GM19035 (cell line): ENCODE measurements around the gene PHYH.
A peak's percentile ranks its signal among the peaks of the same experiment; 100 is the strongest.
"Not testable (repeated sequence)": the region's sequence is repeated elsewhere in the genome, so short reads cannot be mapped to it uniquely, and the experiment has no call there.

ENCODE experiments used
- ATAC-seq: cut with Tn5 transposase; IDR thresholded peaks from one replicate; pipeline ENCODE4 v1.9.1; 2021; ENCODE audit not compliant: unreplicated experiment

Gene PHYH

DNA sequence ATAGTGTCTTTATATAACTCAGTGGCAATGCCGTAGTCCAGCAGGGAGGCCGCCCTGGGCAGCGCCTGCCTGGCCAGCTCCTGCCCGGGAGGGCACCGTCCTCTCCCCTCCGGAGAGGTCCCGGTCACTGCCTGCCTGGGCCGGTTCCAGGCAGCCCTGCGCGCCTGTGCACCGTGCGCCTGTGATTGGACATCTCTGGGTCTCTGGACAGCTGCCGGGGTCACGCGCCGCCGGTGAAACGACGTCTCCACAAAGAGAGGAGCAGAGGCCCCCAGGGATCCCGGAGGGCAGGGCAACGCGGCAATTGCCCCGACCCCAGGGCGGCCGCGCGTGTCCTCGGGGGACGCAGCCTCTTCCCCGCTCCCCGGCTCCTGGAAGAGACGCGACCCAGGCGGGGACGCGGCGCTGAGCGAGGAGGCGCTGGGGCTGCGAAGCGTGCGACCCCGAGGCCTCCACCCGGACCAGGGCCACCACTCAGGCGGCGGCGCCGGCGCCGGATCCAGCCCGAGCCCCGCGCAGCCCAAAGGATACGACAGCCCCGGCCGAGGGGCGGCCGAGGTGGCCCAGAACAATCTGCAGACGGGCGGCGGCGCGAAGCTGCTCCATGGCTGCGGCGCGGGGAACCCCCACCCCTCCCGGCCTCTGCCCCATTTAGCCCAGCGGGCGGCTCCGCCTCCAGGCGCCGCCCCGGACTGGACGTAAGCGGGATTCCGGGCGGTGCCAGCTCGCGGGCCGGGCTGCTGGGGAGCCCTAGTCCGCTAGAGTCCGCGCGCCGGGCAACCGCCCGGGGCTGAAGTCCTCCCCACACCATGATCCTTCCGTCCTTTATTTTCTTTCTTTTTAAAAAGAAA is at the start of gene PHYH:
PHYH (minus strand) TSS at position 628 of the 851 bp plus-strand sequence; CDS start at position 606, 22 bp downstream.
- ATAC-seq = peak; percentile 69

DNA sequence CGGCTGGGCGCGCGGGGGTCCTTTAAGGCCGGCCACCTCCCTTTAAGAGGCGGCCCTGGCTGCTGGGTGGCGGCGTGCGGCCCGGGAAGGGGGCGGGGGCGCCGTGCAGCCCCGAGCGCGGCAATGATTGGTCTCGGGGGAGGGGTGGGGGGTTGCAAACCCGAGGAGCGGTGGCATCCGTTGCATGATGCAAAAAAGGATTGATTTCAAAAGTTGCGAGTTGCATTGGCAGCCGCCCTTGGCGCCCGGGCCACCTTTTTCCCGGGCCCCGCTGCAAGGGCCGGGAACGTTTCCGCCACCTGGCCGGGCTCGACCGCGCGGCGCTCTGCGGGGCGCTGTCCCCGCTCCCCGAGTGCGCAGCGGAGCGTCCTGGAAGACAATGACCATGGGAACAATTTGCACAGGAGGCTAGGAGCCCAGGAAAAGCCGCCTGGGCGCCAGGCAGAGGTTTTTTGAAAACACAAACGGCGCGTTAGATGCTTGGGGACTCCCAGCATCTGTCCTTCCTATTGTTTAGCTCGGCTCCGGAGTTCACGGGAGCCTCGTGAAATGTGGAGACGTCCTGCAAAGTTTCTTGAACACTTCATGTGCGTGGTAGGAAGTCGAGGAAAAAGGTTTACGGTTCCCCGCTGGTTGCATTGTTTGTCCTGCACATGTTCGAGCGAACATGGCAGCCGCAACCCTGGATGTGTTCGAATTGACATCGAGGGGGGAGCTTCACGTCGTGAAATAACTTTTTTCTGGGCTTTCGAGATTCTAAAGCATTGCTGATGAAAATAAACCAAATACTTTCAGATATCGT is 48.6 kb upstream of the PHYH start, which contains the start of gene SEPHS1:
SEPHS1 (minus strand) TSS at position 78 of the 802 bp plus-strand sequence. CDS start 3,343 bp downstream, outside the sequence.
- ATAC-seq = peak; percentile 59

DNA sequence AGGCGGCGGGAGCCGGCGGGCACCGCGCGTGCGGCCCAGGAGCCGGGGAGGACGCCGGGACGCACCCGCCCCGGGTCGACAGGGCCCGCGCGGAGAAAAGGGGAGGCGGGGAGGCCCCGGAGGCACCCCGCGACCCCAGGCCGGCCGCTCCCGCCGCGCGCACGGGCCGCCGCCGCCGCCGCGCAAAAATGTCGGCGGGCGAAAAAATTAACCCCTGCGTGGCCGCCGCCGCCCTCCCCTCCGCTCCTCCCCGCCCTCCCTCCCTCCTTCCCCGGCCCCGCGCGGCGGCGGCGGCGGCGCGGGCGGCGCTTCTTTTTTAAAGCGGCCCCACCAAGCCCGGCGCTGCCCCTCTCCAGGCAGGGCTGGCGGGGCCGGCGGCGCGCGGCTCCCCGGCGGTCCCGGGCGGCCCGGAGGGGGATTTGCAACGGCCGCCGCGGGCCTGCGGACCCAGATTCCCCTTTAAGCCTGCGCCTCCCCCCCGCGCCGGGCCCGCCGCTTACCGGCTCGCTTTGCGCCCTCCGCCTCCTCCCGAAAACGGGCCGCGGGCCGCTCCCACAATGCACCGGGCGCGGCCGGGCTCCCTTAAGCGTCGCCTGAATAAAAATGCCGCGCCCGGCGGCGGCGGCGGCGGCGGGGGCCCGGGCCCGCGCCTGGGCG is 47.8 kb upstream of the PHYH start:
- ATAC-seq = peak; percentile 65

DNA sequence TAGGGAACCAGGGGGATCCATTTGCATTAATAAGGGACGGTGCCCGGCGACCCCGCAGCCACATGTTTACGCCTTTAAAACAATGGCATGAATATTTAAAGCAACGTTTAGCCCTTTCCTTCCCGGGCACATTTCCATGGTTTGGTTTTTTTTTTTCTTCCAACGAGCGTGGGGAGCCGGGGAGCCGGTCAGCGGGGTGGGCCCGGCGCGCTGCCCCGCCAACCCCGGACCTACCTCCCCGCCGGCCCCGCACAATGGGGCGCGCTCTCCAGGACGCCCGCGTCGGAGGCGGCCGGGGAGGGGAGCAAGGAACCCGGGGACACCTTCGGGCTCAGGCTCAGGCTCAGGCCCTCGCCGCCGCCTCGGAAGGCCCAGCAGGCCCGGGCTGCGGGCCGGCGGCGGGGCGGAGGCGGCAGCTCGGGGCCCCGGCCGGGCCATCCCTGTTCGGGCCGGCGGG is 47.2 kb upstream of the PHYH start:
- peak; percentile 32 for ATAC-seq

DNA sequence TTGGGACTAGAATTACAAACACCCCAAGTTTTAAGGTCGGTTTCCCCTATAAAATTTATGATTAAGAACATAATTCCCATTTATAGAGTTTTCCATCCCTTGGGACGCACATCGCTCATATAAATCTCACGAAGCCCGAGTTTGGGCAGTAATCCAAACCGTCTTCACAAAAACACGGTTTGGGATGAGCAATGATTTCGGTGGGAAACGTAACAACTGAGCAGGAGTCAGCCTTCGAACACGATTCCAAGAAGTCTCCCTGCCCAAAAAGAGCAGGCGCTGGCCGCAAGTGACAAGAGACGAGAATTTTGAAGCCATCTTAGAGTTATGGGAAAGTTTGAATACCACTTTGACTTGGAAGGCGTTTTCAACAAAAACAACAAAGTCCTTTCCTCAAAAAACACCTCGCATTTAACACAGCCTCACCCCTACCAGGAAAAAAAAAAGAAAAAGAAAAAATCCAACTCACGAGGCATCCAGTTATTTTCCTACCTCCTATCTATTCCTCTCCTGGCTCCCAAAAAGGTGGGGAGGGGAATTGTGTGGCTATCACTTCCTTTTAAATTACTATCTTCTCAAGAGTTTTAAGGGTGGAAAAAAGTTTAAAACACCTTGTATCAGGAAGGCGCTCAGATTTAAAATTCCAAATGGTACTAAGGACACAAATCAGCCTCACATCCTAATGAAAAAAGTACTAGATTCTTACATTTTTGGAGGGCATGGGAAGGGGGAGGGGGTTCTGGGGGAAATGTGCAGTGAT is 46.6 kb upstream of the PHYH start:
- no peak for ATAC-seq

DNA sequence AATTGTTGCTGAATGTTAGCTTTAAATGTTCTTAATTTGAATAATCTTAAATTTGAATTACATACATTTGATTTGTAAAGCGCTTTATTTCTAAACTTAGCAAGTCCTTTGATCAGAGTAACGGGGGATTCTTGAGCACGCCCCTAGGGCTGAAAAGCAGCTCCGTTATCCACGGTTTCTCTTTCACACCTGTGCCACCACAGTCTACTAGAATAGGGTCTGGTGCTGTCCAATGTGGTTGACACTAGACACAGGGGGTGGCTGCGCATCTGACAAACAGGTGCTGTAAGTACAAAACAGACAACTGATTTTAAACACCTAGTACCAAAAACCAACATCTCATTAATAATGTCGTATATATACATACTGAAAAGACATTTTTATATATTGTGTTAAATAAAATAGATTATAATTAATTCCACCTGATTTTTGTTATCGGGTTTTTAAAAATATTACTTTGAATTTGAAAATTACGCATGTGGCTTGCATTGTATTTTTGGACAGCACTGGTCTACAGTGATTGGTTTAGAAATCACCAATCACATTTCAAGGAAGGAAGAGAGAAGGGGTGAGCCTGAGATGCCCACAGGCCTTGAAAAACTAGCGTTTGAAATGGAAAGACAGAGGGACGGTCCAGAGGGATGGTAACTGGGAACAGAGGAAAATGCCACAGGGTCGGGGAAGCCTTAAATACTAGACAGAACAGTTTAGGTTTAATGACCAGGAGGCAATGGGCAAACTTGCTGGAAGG is 40.9 kb upstream of the PHYH start:
- ATAC-seq = peak; percentile 97

DNA sequence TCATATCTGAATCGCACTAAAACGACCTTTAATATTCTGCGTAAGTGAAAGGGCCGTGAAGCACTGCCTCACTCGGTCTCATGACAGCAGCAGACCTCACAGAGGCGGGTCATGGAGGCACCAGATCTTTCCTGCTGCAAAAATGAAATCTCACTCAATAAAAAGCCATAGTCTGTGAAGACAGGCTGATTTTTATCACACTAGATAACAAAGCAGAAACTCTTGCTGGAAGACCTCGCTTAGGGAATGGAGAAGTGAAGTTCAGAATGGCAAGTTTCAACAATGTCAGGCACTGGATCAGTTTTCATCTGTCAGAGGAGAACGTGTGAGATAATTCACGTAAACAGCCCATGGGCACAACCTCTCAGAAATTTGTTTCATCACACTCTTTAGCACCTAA is 40.2 kb upstream of the PHYH start:
- no peak for ATAC-seq

DNA sequence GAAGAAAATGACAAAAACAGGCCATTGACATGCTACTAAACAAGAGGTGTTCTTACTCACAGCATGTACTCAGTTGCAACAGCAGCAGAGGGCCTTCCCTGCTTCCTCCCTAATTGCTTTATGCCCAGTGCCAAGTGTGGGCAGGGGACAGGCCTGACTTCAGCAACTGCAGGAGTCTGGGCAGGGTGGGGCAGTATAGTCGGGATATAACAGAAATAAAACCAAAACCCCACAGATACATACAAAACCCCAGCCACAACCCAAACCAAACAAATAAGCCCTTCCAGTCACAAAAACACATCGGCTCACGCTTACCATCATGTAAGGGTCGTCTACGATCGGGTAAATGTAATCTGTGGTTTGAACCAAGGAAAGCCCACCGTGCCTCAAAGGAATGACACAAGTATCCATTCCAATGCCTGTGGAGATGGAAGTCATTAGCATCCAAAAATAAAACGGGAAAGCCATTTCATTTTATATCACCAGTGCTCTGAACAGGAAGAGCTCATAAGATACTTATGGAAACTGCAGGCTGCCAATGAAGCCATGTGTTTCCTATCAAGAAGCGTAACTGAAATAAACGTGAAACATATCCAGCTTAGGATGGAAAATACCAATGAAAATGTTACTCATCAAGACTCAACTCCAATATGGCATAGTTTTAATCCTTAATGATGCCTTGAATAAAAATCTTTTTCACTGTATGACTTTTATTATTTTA is 38.7 kb upstream of the PHYH start:
- ATAC-seq = no peak

DNA sequence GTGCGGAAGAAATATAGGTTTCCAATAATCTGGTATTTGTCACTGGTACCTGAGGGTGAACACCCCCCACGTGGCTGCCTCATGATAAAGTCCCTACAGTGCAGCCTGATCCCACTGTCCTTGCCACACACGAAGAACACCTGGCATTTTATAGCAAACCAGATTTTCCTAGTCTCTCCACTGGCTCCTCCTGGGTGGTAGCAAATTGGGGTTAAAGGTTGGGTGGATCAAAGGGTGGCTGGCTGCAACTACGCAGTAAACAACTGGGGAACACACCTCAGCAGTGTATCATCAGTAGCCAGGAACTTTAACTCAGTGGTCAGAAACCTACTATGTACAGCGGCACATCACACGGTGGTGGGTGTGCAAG is 37.9 kb upstream of the PHYH start:
- ATAC-seq = no peak

DNA sequence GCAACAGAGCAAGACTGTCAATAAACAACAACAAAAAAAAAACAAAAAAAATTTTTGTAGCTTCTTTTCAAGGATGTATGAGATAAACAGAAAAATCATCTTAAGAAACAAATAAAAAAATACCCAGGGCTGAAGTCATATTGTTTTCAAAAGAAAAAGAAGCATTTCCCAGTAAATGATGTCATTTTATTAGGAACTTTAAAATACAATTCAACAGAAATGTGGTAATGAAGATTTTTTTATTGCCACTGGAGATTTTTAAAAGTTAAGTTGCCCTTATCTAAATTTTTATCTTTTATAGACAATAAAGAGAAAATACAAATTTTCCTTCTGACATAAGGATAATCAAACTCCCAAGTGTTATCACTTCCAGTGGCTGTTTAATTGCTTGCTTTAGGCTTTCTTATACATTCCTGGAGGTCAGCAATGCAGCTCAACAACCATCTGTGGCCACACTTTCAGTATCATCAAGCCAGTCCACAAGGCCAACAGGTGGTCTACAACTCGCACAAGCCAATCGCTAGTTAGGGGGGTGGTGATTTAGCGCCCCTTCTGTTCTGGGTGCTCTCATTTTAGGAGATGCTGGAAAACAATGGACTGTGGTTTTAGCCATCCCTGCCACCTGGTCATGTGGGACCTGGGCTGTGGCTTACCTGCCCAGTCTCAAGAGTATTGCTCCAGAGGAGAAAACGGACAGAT is 37.4 kb upstream of the PHYH start:
- no peak for ATAC-seq

DNA sequence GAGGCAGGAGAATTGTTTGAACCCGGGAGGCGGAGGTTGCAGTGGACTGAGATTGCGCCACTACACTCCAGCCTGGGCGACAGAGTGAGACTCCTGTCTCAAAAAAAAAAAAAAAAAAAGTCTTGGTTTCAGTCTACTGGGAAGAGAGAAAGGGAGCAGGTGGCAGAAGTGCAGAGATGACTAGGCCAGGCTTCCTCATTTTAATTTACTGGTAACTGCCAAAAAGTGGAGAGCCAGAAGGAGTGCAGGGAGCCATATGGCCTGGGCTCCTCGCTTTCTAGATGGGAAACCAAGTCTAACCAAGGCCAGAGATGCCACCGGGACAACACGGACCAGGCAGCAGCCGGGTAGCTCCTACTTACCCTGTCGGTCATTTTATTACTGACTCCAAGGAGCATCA is 36.0 kb upstream of the PHYH start:
- no peak for ATAC-seq

DNA sequence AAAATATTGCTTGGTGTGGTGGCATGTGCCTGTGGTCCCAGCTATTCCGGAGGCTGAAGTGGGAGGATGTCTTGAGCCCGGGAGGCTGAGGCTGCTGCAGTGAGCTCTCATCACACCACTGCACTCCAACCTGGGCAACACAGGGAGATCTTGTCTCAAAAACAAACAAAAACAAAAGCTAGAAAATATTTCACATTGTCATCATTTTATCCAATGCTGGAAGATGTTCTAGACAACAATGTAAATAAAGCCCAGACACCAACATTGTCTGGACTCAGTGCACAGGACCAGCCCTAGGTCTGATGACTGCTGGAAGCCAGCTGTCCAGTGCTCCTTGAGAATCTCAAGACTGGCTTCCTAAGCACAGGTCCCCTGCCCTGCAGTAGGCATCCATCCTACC is 34.7 kb upstream of the PHYH start:
- ATAC-seq = no peak

DNA sequence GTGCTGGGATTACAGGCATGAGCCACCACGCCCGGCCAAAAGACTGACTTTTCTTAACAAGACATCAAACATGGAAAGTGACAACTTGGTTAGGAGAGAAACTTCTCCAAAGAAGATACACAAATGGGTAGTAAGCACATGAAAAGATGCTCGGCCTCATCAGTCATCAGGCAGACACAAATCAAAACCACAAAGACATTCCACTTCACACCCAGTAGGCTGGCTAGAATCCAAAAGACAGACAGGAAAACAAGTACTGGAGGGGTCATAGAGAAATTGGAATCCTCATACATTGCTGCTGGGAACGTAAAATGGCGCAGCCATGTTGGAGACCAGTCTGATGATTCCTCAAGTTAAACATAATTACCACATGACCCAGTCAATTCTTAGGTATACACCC is 31.8 kb upstream of the PHYH start:
- no peak for ATAC-seq

DNA sequence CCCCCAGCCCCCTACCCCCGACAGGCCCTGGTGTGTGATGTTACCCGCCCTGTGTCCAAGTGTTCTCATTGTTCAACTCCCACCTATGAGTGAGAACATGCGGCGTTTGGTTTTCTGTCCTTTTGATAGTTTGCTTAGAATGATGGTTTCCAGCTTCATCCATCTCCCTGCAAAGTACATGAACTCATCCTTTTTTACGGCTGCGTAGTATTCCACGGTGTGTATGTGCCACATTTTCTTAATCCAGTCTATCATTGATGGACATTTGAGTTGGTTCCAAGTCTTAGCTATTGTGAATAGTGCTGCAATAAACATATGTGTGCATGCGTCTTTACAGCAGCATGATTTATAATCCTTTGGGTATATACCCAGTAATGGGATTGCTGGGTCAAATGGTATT is 31.1 kb upstream of the PHYH start:
- not testable (repeated sequence) for ATAC-seq

DNA sequence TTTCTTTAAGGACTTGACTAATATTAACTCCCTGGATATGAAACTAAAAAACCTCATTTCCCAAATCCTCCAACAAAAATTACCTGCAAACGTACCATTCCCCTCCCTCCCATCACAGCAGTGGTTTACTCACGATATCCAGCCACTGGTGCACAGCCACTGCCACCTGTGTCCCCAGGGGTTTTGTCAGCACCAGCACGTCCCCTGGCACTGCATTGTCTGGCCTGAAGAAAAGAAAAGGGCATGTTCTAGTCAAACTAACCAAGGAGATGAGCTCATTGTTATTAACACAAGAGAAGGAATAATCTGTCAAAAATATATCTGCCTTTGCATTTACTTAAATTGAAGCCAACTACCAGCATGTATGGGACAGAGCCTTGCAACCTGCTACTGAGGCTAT is 29.7 kb upstream of the PHYH start:
- no peak for ATAC-seq

DNA sequence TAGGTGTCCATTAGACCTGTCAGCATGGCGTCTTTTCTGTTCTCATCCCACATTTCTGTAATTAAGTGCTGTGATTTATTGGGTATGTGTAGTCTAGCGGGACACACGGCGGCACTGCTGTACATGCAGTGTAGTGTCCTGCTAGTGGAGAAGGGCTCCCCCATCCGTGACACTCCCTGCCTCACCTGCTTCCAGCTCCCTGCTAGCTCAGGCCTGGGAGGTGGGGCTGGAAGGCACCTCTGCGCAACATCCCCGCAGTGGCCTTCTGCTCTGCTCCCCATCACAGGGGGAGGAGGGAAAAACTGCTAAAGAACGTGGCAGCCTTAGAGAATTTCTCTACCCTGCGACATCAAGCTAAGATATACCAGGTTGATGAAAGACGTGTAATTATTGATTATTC is 28.7 kb upstream of the PHYH start:
- no peak for ATAC-seq

DNA sequence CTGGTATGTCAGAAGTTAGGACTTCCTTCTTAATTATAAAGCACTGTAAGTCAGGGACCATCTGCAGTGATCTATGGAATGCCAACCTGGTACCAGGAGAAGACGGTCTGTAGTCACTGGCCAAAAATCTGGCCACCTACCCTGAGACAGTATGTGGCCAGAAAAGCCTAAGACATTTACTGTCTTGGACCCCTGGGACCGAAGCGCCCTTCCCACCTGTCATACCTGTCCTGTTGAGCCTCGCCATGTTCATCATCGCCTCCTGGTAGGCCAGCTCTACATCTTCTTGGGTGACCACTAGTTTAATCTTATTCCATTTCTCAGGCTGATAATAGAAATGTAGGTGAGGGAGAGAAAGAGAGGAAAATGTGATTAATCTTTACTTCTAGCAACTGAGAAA is 28.3 kb upstream of the PHYH start:
- no peak for ATAC-seq

DNA sequence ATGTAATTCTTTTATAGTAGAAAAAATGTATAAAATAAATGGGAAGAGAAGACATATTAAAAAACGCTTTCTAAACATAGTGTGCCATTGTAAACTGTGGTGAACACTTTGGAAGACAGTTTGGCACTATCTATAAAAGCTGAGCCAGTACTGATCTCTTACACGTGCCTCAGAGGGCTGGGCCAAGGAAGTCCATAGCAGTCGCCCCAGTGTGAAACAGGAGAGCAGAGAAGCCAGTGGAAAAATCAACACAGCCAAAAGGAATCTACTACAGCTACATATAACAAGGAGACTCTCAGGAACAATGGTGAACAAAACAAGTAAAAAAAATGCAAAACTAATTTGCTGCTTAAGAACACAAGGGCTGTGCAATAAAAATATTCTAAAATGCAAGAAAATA is 27.7 kb upstream of the PHYH start:
- no peak for ATAC-seq

DNA sequence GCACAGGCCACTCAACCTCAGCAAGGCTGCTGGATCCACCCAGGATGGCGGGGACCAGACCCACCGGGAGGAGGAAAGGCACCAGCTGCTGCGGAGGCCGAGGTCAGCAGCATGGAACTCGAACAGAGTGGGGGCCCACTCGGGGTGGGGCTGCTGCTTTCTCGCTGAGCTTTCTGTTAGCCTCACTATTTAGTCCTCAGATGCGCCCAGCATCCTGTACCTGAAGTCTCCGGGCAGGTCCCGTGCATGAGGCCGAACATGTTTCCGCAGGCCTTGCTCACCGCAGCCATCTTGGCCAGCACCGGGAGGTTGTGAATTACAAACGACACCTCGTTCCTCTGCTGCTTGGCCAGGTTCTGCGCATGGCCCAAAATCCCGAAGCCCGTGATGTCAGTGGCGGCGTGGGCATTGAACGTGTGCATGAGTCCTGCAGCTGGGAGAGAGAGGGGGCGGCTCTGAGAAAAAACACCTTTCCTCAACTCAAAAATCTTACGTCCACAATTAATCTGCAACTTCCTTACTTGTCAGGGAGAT is 22.8 kb upstream of the PHYH start:
- no peak for ATAC-seq
